Measurements from ENCODE around the gene VAV1. TPM values are rescaled to one million over a fixed set of nuclear protein-coding genes. Genes with fewer than 3 reads are reported as not detected.

Gene VAV1
- total RNA-seq, 1 donor from 2014 or later, result not detected

GRCh38 chr19:6736169-6736916 is 36.2 kb upstream of the VAV1 start:
- DNase-seq (ENCODE audit: low spot score, unreplicated experiment), result peak; percentile 39

GRCh38 chr19:6736917-6737283 is 35.6 kb upstream of the VAV1 start:
- no peaks in the 10 kb centered on the region for H3K27me3 Mint-ChIP-seq
- no peak for DNase-seq (ENCODE audit: low spot score, unreplicated experiment)
- peaks cover 6% of the 10 kb centered on the region for H3K36me3 Mint-ChIP-seq (ENCODE audit: insufficient read depth)
- peak overlapping the region; percentile 98 for H3K27ac Mint-ChIP-seq
- peak; percentile 0 for TF ChIP-seq CTCF (IDR thresholded peaks at IDR 0.05; ENCODE audit: unreplicated experiment)
- H3K4me1 Mint-ChIP-seq (ENCODE audit: low read depth), result peaks cover 31% of the 10 kb centered on the region
- no peaks in the 10 kb centered on the region for H3K9me3 Mint-ChIP-seq (ENCODE audit: low read depth)
- peak overlapping the region; percentile 91 for H3K4me3 Mint-ChIP-seq (ENCODE audit: low read depth)

More at GRCh38 chr19:6736169-6736916, 36.2 kb upstream of the VAV1 start:
- Mint-ChIP-seq H3K36me3 (ENCODE audit: insufficient read depth) (peaks cover 6% of the 10 kb centered on the region), H3K4me3 (ENCODE audit: low read depth) (peak overlapping the region; percentile 91), H3K27me3 (no peaks in the 10 kb centered on the region), H3K9me3 (ENCODE audit: low read depth) (no peaks in the 10 kb centered on the region), H3K4me1 (ENCODE audit: low read depth) (peaks cover 31% of the 10 kb centered on the region), H3K27ac (peak overlapping the region; percentile 98)
- peak; percentile 68 for TF ChIP-seq CTCF (IDR thresholded peaks at IDR 0.05; ENCODE audit: unreplicated experiment)

GRCh38 chr19:6737284-6737872 is 35.1 kb upstream of the VAV1 start, which contains the start of gene GPR108:
Gene GPR108, minus strand, starts transcription at chr19:6737580. Its CDS starts 4 bp downstream, at chr19:6737576.
- Mint-ChIP-seq H3K27ac (peak within 1 kb of the TSS; percentile 98), H3K4me3 (ENCODE audit: low read depth) (peak within 1 kb of the TSS; percentile 91), H3K9me3 (ENCODE audit: low read depth) (no peaks in the 10 kb centered on the region), H3K4me1 (ENCODE audit: low read depth) (peaks cover 31% of the 10 kb centered on the region), H3K27me3 (no peaks in the 10 kb centered on the region), H3K36me3 (ENCODE audit: insufficient read depth) (peaks cover 6% of the 10 kb centered on the region)
- DNase-seq (ENCODE audit: low spot score, unreplicated experiment), result peak; percentile 99
- no peak for TF ChIP-seq CTCF (IDR thresholded peaks at IDR 0.05; ENCODE audit: unreplicated experiment)

GRCh38 chr19:6737873-6738786 is 34.4 kb upstream of the VAV1 start:
- Mint-ChIP-seq H3K4me3 (ENCODE audit: low read depth) (peak overlapping the region; percentile 91), H3K27ac (peak overlapping the region; percentile 90), H3K36me3 (ENCODE audit: insufficient read depth) (peaks cover 4% of the 10 kb centered on the region), H3K9me3 (ENCODE audit: low read depth) (no peaks in the 10 kb centered on the region), H3K4me1 (ENCODE audit: low read depth) (peaks cover 31% of the 10 kb centered on the region), H3K27me3 (no peaks in the 10 kb centered on the region)
- TF ChIP-seq CTCF (IDR thresholded peaks at IDR 0.05; ENCODE audit: unreplicated experiment), result peak; percentile 64
- peak; percentile 46 for DNase-seq (ENCODE audit: low spot score, unreplicated experiment)

All from progenitor cell of endocrine pancreas (in vitro differentiated cells).